ENCODE data around the gene ATP10D. TPM values are rescaled to one million over a fixed set of nuclear protein-coding genes. Genes with fewer than 3 reads are reported as not detected.
A peak's percentile ranks its signal among the peaks of the same experiment; 100 is the strongest.

ATP10D gene
- total RNA-seq, 4 donors from 2014 or later: 35.3 to 55.6 (median 43.8) TPM

DNA sequence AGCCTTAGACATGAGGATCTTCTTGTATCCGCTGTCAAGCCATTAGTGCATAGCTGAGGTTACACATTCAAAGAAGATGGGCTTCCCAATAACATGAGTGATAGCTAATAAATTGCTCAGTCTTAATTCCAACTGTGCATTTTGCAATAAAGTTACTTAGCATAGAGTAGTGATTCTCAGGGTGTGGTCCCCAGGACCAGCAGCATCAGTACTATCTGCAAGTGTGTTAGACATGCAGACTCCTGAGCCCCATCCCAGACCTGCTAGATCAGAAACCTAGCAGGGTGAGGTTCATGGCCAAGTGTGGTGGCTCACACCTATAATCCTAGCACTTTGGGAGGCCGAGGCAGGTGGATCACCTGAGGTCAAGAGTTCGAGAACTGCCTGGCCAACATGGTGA lies 20.1 kb downstream of the ATP10D start:
- Histone ChIP-seq H3K36me3 (no peaks in the 10 kb centered on the region), H3K27me3 (no peaks in the 10 kb centered on the region), H3K4me1 (peaks cover 0 to 3% of the 10 kb centered on the region in 2 donors), H3K9me3 (no peaks in the 10 kb centered on the region), H3K4me3 (replicated peaks in 1 of 3) (no peak overlapping the region), H3K27ac (no peak overlapping the region)
- intact Hi-C loops (cut with DNase I): no loop called here
- TF ChIP-seq POLR2A (IDR thresholded peaks at IDR 0.05): no peak
- TF ChIP-seq, protein P1, sequence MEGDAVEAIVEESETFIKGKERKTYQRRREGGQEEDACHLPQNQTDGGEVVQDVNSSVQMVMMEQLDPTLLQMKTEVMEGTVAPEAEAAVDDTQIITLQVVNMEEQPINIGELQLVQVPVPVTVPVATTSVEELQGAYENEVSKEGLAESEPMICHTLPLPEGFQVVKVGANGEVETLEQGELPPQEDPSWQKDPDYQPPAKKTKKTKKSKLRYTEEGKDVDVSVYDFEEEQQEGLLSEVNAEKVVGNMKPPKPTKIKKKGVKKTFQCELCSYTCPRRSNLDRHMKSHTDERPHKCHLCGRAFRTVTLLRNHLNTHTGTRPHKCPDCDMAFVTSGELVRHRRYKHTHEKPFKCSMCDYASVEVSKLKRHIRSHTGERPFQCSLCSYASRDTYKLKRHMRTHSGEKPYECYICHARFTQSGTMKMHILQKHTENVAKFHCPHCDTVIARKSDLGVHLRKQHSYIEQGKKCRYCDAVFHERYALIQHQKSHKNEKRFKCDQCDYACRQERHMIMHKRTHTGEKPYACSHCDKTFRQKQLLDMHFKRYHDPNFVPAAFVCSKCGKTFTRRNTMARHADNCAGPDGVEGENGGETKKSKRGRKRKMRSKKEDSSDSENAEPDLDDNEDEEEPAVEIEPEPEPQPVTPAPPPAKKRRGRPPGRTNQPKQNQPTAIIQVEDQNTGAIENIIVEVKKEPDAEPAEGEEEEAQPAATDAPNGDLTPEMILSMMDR (IDR thresholded peaks at IDR 0.05): no peak
- WGBS, 2 donors: 99 to 100% methylated on average over 3 of the region's 3 CpGs
- DNase-seq: no peak

DNA sequence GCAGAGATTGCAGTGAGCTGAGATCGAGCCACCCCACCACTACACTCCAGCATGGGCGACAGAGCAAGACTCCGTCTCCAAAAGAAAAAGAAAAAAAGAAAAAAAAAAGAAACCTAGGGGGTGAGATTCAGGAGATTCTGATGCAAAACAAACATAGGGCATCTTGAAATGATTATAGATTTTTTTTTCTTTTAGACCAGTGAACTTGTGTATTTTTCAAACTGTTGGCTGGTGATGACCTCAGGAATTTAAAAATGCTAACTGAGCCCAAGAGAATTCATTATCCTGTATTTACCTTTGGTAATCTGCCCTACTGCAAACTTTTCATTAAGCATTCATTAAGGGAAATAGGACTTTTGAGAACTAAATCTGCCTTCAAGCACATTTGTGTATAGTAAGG lies 20.6 kb downstream of the ATP10D start:
- Histone ChIP-seq H3K27me3 (no peaks in the 10 kb centered on the region), H3K27ac (no peak overlapping the region), H3K4me1 (peaks cover 0 to 7% of the 10 kb centered on the region in 2 donors), H3K4me3 (replicated peaks in 1 of 3) (no peak overlapping the region), H3K36me3 (no peaks in the 10 kb centered on the region), H3K9me3 (no peaks in the 10 kb centered on the region)
- intact Hi-C loops (cut with DNase I): no loop called here
- WGBS, 2 donors: 72 to 74% methylated on average over 3 of the region's 3 CpGs
- DNase-seq: no peak
- no peak for TF ChIP-seq POLR2A (IDR thresholded peaks at IDR 0.05)
- TF ChIP-seq, protein P1 (IDR thresholded peaks at IDR 0.05): no peak

DNA sequence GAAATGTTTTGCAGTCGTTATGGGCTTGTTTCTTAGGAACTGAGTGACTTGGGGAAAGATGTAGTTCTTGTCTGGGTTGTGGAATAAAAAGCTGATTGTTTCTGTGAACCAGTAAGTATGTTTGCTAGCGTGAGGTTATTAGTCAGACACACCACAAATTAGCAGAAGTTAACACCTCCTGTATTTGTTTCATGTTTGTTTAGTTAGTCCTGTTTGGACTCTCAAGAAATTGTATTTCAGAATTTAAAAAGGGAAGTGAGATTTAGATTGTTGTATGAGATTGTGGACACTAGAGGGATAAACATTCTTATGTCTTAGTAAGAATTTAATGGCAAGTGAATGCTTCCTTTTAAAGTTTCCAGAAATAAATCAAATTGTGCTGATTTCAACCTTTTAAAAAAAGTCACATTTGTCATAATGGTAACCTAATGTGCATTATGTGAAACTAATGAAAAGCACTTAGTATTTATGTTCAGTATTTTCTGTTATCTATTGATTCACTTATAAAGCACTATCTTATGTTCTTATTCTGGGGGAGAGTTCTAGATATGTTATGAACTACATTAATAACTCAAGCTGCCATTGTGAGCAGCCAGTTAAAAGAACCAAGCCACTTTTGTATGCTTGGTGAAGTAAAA lies 25.6 kb downstream of the ATP10D start:
- Histone ChIP-seq H3K4me3 (replicated peaks in 1 of 3) (no peak overlapping the region), H3K27ac (no peak overlapping the region)

DNA sequence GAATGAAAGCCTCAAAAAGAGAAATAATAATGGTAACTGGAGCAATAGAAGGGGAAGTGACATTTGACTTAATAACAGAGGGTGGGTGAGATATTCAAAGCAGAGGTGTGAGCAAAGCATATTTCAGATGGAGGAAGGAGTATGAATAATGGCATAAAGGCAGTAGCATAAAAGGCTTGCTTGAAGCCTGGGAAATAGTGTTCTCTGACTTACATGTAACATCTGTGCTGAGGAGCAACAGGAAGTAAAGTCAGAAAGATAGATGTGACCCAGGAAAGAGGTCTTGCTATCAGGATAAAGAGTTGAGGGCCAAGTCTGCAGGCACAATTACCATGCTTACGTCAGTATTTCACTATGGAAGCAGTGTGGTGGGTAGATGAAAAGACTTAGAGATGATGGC lies 28.4 kb downstream of the ATP10D start:
- no peak for DNase-seq
- Histone ChIP-seq H3K27ac (no peak overlapping the region), H3K4me1 (peaks cover 0 to 20% of the 10 kb centered on the region in 2 donors), H3K36me3 (peaks cover 0 to 4% of the 10 kb centered on the region in 2 donors), H3K27me3 (no peaks in the 10 kb centered on the region), H3K9me3 (no peaks in the 10 kb centered on the region), H3K4me3 (replicated peaks in 1 of 3) (no peak overlapping the region)
- WGBS, 2 donors: 98 to 100% methylated on average over 1 of the region's 1 CpG
- TF ChIP-seq POLR2A (IDR thresholded peaks at IDR 0.05): no peak
- TF ChIP-seq, protein P1 (IDR thresholded peaks at IDR 0.05): no peak
- intact Hi-C loops (cut with DNase I): no loop called here

More for the DNA sequence above, 25.6 kb downstream of the ATP10D start:
- no peak for DNase-seq
- H3K27me3 ChIP-seq: no peaks in the 10 kb centered on the region
- peaks cover 0 to 4% of the 10 kb centered on the region in 2 donors for H3K36me3 ChIP-seq
- intact Hi-C loops (cut with DNase I): no loop called here
- no peaks in the 10 kb centered on the region for H3K9me3 ChIP-seq
- peaks cover 0 to 20% of the 10 kb centered on the region in 2 donors for H3K4me1 ChIP-seq
- WGBS, 2 donors: 64% methylated on average over 2 of the region's 2 CpGs
- TF ChIP-seq, protein P1 (IDR thresholded peaks at IDR 0.05): peak in 2 of 6 experiments; percentile 4 to 11
- TF ChIP-seq POLR2A (IDR thresholded peaks at IDR 0.05): no peak

DNA sequence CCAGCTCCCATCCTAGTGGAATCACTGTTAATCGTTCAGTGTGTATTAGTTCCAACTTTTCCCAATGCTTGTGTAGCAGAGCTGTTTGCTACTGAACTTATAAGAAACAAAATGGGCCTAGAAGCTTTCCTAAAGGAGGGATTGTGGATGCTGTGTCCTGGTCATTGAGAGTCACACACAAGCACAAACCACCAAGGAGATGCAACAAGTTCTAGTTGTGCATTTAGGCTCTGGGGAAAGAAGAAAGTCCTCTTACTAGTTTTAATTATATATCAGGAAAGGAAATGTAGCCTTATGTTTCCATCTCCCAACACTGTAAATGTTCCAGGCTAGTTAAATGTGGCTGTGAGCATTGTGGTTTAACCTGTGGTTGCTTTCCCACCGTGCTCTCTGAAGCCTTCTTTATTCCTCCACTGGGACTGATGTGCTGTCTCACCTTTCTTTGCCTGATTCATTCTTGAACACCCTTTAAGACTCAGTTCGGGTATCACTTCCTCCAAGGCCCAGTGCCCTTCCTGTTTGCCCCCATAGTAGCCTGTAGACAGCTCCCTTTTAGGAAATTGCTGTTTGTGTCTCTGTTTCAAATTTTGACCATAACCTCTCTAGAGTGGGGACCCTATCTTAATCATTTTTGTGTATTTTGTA lies 34.3 kb downstream of the ATP10D start:
- no peak for DNase-seq
- H3K36me3 ChIP-seq: peaks cover 12 to 13% of the 10 kb centered on the region in 2 donors
- H3K27ac ChIP-seq: no peak overlapping the region
- no peaks in the 10 kb centered on the region for H3K27me3 ChIP-seq
- intact Hi-C loops (cut with DNase I): no loop called here
- TF ChIP-seq, protein P1 (IDR thresholded peaks at IDR 0.05): no peak
- no peak for TF ChIP-seq POLR2A (IDR thresholded peaks at IDR 0.05)
- H3K4me3 ChIP-seq (replicated peaks in 1 of 3): no peak overlapping the region
- H3K9me3 ChIP-seq: no peaks in the 10 kb centered on the region
- H3K4me1 ChIP-seq: no peaks in the 10 kb centered on the region
- WGBS, 2 donors: 76 to 84% methylated on average over 3 of the region's 3 CpGs
